ENCODE measurements around the gene OFD1.

- no peak for TF ChIP-seq POLR2A (IDR thresholded peaks at IDR 0.05; ENCODE audit: low read length)
- TF ChIP-seq GATA1 (IDR thresholded peaks at IDR 0.05; ENCODE audit: low read depth, low read length) = no peak
Observed at GRCh38 chrX:13703135-13703534, 31.4 kb upstream of the OFD1 start.

Measured in erythroblast (primary cell).